BLaER1 (cell line): ENCODE results near the gene LIMA1.
"Not testable (repeated sequence)": the region's sequence is repeated elsewhere in the genome, so short reads cannot be mapped to it uniquely, and the experiment has no call there.

Experiments
- H3K27ac ChIP-seq: shearing (Covaris generic); formaldehyde crosslinking; 2 replicates; pipeline ENCODE4 v1.8.1; 2022
- H3K27me3 ChIP-seq: shearing (Covaris generic); formaldehyde crosslinking; 2 replicates; pipeline ENCODE4 v1.8.1; 2022
- H3K36me3 ChIP-seq: shearing (Covaris generic); formaldehyde crosslinking; 2 replicates; pipeline ENCODE4 v1.8.1; 2022
- H3K4me1 ChIP-seq: shearing (Covaris generic); formaldehyde crosslinking; 2 replicates; pipeline ENCODE4 v1.8.1; 2022
- H3K4me2 ChIP-seq: shearing (Covaris generic); formaldehyde crosslinking; 2 replicates; pipeline ENCODE4 v1.8.1; 2022
- H3K4me3 ChIP-seq: shearing (Covaris generic); formaldehyde crosslinking; 2 replicates; pipeline ENCODE4 v1.8.1; 2022
- H3K9ac ChIP-seq: shearing (Covaris generic); formaldehyde crosslinking; 2 replicates; pipeline ENCODE4 v1.8.1; 2022
- H3K9me3 ChIP-seq: shearing (Covaris generic); formaldehyde crosslinking; 2 replicates; pipeline ENCODE4 v1.8.1; 2022
- H4K20me1 ChIP-seq: shearing (Covaris generic); formaldehyde crosslinking; 2 replicates; pipeline ENCODE4 v1.8.1; 2022
- Cebpa-rat ChIP-seq: shearing (Covaris generic); IDR thresholded peaks from 2 replicates; pipeline ENCODE4 v1.8.1; 2022

The LIMA1 gene

DNA sequence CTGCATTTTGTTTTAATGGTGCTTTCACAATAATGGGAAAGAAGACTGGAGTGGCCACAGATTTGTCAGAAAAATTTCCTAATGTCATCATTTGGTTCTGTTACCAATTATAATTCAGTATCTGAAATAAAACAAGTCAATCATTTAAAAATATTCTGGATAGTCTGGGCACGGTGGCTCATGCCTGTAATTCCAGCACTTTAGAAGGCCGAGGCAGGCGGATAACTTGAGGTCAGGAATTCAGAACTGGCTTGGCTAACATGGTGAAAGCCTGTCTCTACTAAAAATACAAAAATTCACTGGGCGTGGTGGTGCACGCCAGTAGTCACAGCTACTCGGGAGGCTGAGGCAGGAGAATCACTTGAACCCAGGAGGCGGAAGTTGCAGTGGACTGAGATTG lies 4.0 kb upstream of the LIMA1 start:
- Histone ChIP-seq H3K27ac (no peak overlapping the region), H3K4me3 (no peak overlapping the region), H3K9me3 (peaks cover 14% of the 10 kb centered on the region), H3K4me1 (peaks cover 17% of the 10 kb centered on the region), H3K36me3 (no peaks in the 10 kb centered on the region; the same call in 1 of the 2 replicates), H3K27me3 (no peaks in the 10 kb centered on the region), H3K9ac (no peak overlapping the region), H4K20me1 (no peaks in the 10 kb centered on the region), H3K4me2 (no peak overlapping the region)
- no peak for TF ChIP-seq Cebpa-rat

DNA sequence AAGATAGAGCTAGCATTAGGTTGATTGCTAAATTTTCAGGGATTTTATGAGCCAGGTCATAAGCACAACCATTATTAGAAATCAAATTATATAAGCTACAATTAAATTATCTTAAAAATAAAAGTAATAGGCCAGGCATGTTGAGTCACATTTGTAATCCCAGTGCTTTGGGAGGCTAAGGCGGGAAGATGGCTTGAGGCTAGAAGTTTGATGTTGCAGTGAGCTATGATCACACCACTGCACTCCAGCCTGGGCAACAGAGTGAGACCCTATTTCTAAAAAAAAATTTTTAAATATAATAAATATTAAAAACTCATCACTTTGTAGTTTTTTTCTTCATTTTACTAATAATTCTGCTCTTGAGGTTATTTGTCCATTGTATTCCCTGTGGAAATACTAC lies 1.9 kb upstream of the LIMA1 start:
- H3K9me3 ChIP-seq, result no peaks in the 10 kb centered on the region
- H3K36me3 ChIP-seq, result no peaks in the 10 kb centered on the region
- H3K27me3 ChIP-seq, result no peaks in the 10 kb centered on the region
- H4K20me1 ChIP-seq, result no peaks in the 10 kb centered on the region
- H3K9ac ChIP-seq, result no peak overlapping the region
- H3K4me3 ChIP-seq, result no peak overlapping the region
- no peak for TF ChIP-seq Cebpa-rat
- no peak overlapping the region for H3K27ac ChIP-seq
- no peak overlapping the region for H3K4me2 ChIP-seq
- H3K4me1 ChIP-seq, result peaks cover 17% of the 10 kb centered on the region

DNA sequence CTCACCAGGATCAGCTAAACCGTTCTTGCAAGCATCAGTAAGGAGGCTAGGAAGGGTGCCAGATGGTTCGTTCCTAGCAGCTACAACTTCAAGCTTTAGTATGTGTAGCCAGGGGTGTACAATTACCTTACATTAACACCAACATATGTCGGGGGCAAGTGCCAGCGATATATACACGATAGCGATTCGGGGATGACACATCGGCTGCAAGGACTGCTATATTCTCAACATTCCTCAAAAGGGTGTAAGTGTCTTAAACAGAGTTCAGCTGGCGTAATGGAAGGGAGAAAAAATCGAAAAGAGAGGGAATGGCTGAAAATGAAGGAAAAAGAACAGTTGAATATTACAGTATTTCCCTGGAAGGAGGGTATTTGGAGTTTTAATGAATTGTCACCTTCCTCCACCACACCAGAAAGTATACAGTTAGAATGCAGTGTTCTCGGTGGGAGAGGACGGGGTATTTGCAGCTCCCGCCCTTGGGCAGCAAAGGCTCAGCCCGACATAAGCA lies 545 bp downstream of the LIMA1 start:
- Histone ChIP-seq H3K9ac (peak overlapping the region; percentile 77), H3K9me3 (no peaks in the 10 kb centered on the region), H3K36me3 (no peaks in the 10 kb centered on the region), H3K4me3 (peak overlapping the region; percentile 76), H3K27me3 (no peaks in the 10 kb centered on the region), H3K4me1 (peaks cover 17% of the 10 kb centered on the region), H3K27ac (no peak overlapping the region), H3K4me2 (peak overlapping the region; percentile 80), H4K20me1 (no peaks in the 10 kb centered on the region)
- TF ChIP-seq Cebpa-rat, result no peak

GRCh38 chr12:50279501-50279900 lies 3.8 kb downstream of the LIMA1 start:
- no peak overlapping the region for H3K9ac ChIP-seq
- H3K27me3 ChIP-seq, result no peaks in the 10 kb centered on the region
- H4K20me1 ChIP-seq, result no peaks in the 10 kb centered on the region
- TF ChIP-seq Cebpa-rat, result no peak
- no peaks in the 10 kb centered on the region for H3K36me3 ChIP-seq
- no peak overlapping the region for H3K27ac ChIP-seq
- H3K4me3 ChIP-seq, result no peak overlapping the region
- H3K4me1 ChIP-seq, result peaks cover 16% of the 10 kb centered on the region
- no peaks in the 10 kb centered on the region for H3K9me3 ChIP-seq
- no peak overlapping the region for H3K4me2 ChIP-seq

GRCh38 chr12:50276912-50277671 lies 6.2 kb downstream of the LIMA1 start:
- no peak overlapping the region for H3K4me3 ChIP-seq
- H3K4me1 ChIP-seq, result no peaks in the 10 kb centered on the region
- no peak for TF ChIP-seq Cebpa-rat
- H3K9ac ChIP-seq, result no peak overlapping the region
- no peaks in the 10 kb centered on the region for H3K27me3 ChIP-seq
- H3K27ac ChIP-seq, result no peak overlapping the region
- no peak overlapping the region for H3K4me2 ChIP-seq
- no peaks in the 10 kb centered on the region for H3K36me3 ChIP-seq
- no peaks in the 10 kb centered on the region for H4K20me1 ChIP-seq
- no peaks in the 10 kb centered on the region for H3K9me3 ChIP-seq

DNA sequence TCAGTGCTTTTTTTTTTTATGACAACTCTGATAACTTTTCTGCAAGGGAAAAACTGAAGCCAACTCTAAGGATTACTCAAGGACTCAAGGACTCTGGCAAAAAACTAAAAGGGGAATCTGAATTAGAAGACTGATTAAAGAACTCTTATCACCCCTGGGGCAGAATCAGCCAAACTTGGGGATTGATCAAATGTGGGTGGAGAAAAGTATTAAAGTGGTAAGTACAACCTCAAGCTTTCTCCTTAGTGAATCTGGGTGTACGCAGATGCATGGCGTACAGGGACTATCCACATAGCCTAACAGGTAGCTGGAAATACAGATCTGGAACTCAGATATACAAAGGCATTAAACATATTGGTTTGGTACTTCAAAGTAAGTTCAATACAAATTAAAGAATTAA lies 7.3 kb downstream of the LIMA1 start:
- no peaks in the 10 kb centered on the region for H3K9me3 ChIP-seq
- H3K9ac ChIP-seq, result no peak overlapping the region
- no peaks in the 10 kb centered on the region for H4K20me1 ChIP-seq
- no peaks in the 10 kb centered on the region for H3K36me3 ChIP-seq
- H3K4me1 ChIP-seq, result no peaks in the 10 kb centered on the region
- no peak for TF ChIP-seq Cebpa-rat
- H3K4me2 ChIP-seq, result no peak overlapping the region
- H3K4me3 ChIP-seq, result no peak overlapping the region
- no peaks in the 10 kb centered on the region for H3K27me3 ChIP-seq
- no peak overlapping the region for H3K27ac ChIP-seq

GRCh38 chr12:50275556-50275955 lies 7.8 kb downstream of the LIMA1 start:
- no peak for TF ChIP-seq Cebpa-rat
- Histone ChIP-seq H3K9ac (no peak overlapping the region), H3K27me3 (no peaks in the 10 kb centered on the region), H3K27ac (no peak overlapping the region), H3K4me1 (no peaks in the 10 kb centered on the region), H3K4me2 (no peak overlapping the region), H4K20me1 (no peaks in the 10 kb centered on the region), H3K9me3 (no peaks in the 10 kb centered on the region), H3K4me3 (no peak overlapping the region), H3K36me3 (no peaks in the 10 kb centered on the region)

DNA sequence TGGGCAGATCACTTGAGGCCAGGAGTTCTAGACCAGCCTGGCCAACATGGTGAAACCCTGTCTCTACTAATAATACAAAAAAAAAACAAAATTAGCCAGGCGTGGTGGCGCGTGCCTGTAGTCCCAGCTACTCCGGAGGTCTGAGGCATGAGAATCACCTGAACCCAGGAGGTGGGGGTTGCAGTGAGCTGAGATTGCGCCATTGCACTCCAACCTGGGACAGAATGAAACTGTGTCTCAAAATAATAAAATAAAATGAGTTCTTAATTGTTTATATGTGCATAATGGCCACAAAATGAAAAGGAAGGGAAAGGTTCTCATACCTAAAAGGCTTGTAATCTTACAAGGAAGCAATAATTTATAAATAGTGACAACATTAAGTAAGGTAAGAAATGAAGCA lies 8.2 kb downstream of the LIMA1 start:
- not testable (repeated sequence) for H3K27ac ChIP-seq, H3K4me1 ChIP-seq, H3K4me3 ChIP-seq, H4K20me1 ChIP-seq, H3K36me3 ChIP-seq, H3K4me2 ChIP-seq, H3K27me3 ChIP-seq, H3K9me3 ChIP-seq, H3K9ac ChIP-seq

DNA sequence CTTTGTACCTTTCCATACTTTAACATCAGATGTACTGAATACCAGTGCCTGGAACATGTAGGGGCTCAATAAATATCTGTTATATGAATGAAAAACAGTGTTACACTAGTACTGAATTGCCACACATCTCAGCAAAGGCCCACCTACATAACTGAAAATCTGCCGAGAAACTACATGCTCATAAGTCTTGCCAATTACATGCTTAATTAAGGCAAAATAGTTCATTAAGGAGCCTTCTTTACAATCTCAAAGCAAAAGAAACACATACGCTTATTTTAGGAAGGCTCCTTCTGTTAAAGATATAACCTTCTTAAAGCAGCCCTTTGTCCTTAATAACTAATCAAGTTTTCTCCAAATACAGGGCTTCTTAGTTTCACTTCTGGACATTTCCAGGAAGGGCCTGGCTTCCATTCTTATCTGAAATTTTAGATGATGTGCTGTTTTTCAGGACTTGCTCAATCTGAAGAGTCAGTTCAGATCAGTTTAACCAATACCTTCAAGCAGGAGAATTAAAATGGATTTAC lies 11.5 kb downstream of the LIMA1 start:
- no peak overlapping the region for H3K9ac ChIP-seq

GRCh38 chr12:50268482-50268881 lies 14.8 kb downstream of the LIMA1 start:
- no peak overlapping the region for H3K27ac ChIP-seq
- H3K9me3 ChIP-seq, result peaks cover 4% of the 10 kb centered on the region; the same call in 1 of the 2 replicates
- no peaks in the 10 kb centered on the region for H3K4me1 ChIP-seq
- no peaks in the 10 kb centered on the region for H3K27me3 ChIP-seq
- no peak overlapping the region for H3K9ac ChIP-seq
- no peaks in the 10 kb centered on the region for H3K36me3 ChIP-seq
- no peak for TF ChIP-seq Cebpa-rat
- H4K20me1 ChIP-seq, result no peaks in the 10 kb centered on the region
- no peak overlapping the region for H3K4me2 ChIP-seq
- H3K4me3 ChIP-seq, result no peak overlapping the region

More for the DNA sequence above, 11.5 kb downstream of the LIMA1 start:
- H4K20me1 ChIP-seq, result no peaks in the 10 kb centered on the region
- H3K4me2 ChIP-seq, result no peak overlapping the region
- no peaks in the 10 kb centered on the region for H3K27me3 ChIP-seq
- no peaks in the 10 kb centered on the region for H3K36me3 ChIP-seq
- H3K27ac ChIP-seq, result no peak overlapping the region
- no peak overlapping the region for H3K4me3 ChIP-seq
- no peaks in the 10 kb centered on the region for H3K4me1 ChIP-seq
- no peaks in the 10 kb centered on the region for H3K9me3 ChIP-seq
- TF ChIP-seq Cebpa-rat, result no peak
